Loucy (cell line): ENCODE results near the gene CMA1.
A peak's percentile ranks its signal among the peaks of the same experiment; 100 is the strongest.
"Not testable (repeated sequence)": the region's sequence is repeated elsewhere in the genome, so short reads cannot be mapped to it uniquely, and the experiment has no call there.

ENCODE experiments used
- H2AFZ ChIP-seq: fragments of 200-600 bp; sonication (generic); 2 replicates; pipeline ENCODE4 v1.6.0; 2016; ENCODE audit warnings: antibody characterized with exemption, mild to moderate bottlenecking, low read length, moderate library complexity
- H3F3A ChIP-seq: fragments of 200-600 bp; 2 replicates; pipeline ENCODE4 v1.6.0; 2016; ENCODE audit warnings: antibody characterized with exemption, low read depth, mild to moderate bottlenecking
- H3K27me3 ChIP-seq: fragments of 200-600 bp; sonication (generic); 2 replicates; pipeline ENCODE4 v1.6.1; 2014; ENCODE audit warnings: low read length, mild to moderate bottlenecking; ENCODE audit not compliant: insufficient read depth, poor library complexity, severe bottlenecking
- H3K36me3 ChIP-seq: fragments of 200-600 bp; sonication (generic); 2 replicates; pipeline ENCODE4 v1.6.1; 2016; ENCODE audit warnings: low read length; ENCODE audit not compliant: insufficient read depth
- H3K4me1 ChIP-seq: fragments of 200-600 bp; sonication (generic); 2 replicates; pipeline ENCODE4 v1.5.1; 2014; ENCODE audit warnings: low read length, mild to moderate bottlenecking; ENCODE audit not compliant: insufficient read depth, poor library complexity, severe bottlenecking
- H3K4me2 ChIP-seq: fragments of 200-600 bp; sonication (generic); 2 replicates; pipeline ENCODE4 v1.6.0; 2014; ENCODE audit warnings: antibody characterized with exemption, low read length, low read depth, mild to moderate bottlenecking; ENCODE audit not compliant: poor library complexity, severe bottlenecking
- H3K4me3 ChIP-seq: fragments of 200-600 bp; sonication (generic); 2 replicates; pipeline ENCODE4 v1.5.1; 2014; ENCODE audit warnings: low read length, mild to moderate bottlenecking, mixed read lengths; ENCODE audit not compliant: poor library complexity, severe bottlenecking
- H3K79me2 ChIP-seq: fragments of 200-600 bp; sonication (generic); 2 replicates; pipeline ENCODE4 v1.6.1; 2014; ENCODE audit warnings: low read length; ENCODE audit not compliant: insufficient read depth
- H3K9ac ChIP-seq: fragments of 200-600 bp; sonication (generic); 2 replicates; pipeline ENCODE4 v1.6.0; 2014; ENCODE audit warnings: mild to moderate bottlenecking, low read depth, low read length, moderate library complexity; ENCODE audit not compliant: poor library complexity, severe bottlenecking
- H3K9me2 ChIP-seq: fragments of 200-600 bp; sonication (generic); replicated peaks from 2 replicates; pipeline ENCODE4 v1.6.1; 2016; ENCODE audit warnings: low read depth, low read length, mixed read lengths
- H3K9me3 ChIP-seq: fragments of 200-600 bp; sonication (generic); 2 replicates; pipeline ENCODE4 v1.6.1; 2014; ENCODE audit warnings: mild to moderate bottlenecking, antibody characterized with exemption, low read length, low read depth; ENCODE audit not compliant: insufficient read depth
- H4K20me1 ChIP-seq: fragments of 200-600 bp; sonication (generic); 2 replicates; pipeline ENCODE4 v1.6.0; 2014; ENCODE audit warnings: antibody characterized with exemption, low read length, mild to moderate bottlenecking; ENCODE audit not compliant: insufficient read depth, poor library complexity, severe bottlenecking
- EZH2phosphoT487 ChIP-seq: fragments of 200-600 bp; IDR thresholded peaks from 2 replicates; pipeline ENCODE4 v1.6.1; 2018; ENCODE audit warnings: antibody characterized with exemption, mild to moderate bottlenecking, moderate library complexity, borderline replicate concordance
- TF ChIP-seq, protein P1 (sequence below): fragments of 200-600 bp; sonication (generic); conservative IDR thresholded peaks from 2 replicates; pipeline ENCODE4 v1.5.1; 2014; ENCODE audit warnings: mild to moderate bottlenecking, antibody characterized with exemption, low read length

The CMA1 gene

GRCh38 chr14:24475261-24475660 is 32.8 kb downstream of the CMA1 start:
- Histone ChIP-seq H3K79me2 (no peaks in the 10 kb centered on the region), H3K9ac (peak overlapping the region; percentile 55), H3K27me3 (no peaks in the 10 kb centered on the region), H2AFZ (no peak overlapping the region), H4K20me1 (no peaks in the 10 kb centered on the region), H3K9me2 (no peaks in the 10 kb centered on the region), H3K36me3 (no peaks in the 10 kb centered on the region), H3K9me3 (no peaks in the 10 kb centered on the region), H3K4me2 (peak overlapping the region; percentile 44), H3K4me3 (peak overlapping the region; percentile 16), H3F3A (no peaks in the 10 kb centered on the region), H3K4me1 (peaks cover 28% of the 10 kb centered on the region)
- TF ChIP-seq EZH2phosphoT487 = no peak
- TF ChIP-seq, protein P1, sequence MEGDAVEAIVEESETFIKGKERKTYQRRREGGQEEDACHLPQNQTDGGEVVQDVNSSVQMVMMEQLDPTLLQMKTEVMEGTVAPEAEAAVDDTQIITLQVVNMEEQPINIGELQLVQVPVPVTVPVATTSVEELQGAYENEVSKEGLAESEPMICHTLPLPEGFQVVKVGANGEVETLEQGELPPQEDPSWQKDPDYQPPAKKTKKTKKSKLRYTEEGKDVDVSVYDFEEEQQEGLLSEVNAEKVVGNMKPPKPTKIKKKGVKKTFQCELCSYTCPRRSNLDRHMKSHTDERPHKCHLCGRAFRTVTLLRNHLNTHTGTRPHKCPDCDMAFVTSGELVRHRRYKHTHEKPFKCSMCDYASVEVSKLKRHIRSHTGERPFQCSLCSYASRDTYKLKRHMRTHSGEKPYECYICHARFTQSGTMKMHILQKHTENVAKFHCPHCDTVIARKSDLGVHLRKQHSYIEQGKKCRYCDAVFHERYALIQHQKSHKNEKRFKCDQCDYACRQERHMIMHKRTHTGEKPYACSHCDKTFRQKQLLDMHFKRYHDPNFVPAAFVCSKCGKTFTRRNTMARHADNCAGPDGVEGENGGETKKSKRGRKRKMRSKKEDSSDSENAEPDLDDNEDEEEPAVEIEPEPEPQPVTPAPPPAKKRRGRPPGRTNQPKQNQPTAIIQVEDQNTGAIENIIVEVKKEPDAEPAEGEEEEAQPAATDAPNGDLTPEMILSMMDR = no peak

- H3K9ac ChIP-seq = no peak overlapping the region
- TF ChIP-seq, protein P1 = no peak
- TF ChIP-seq EZH2phosphoT487 = no peak
- H3K4me1 ChIP-seq = peaks cover 28% of the 10 kb centered on the region
- no peaks in the 10 kb centered on the region for H3K27me3 ChIP-seq
- no peak overlapping the region for H3K4me2 ChIP-seq
- H3F3A ChIP-seq = no peaks in the 10 kb centered on the region
- no peaks in the 10 kb centered on the region for H3K79me2 ChIP-seq
- no peaks in the 10 kb centered on the region for H3K36me3 ChIP-seq
- no peaks in the 10 kb centered on the region for H3K9me2 ChIP-seq
- no peaks in the 10 kb centered on the region for H3K9me3 ChIP-seq
- H4K20me1 ChIP-seq = no peaks in the 10 kb centered on the region
- no peak overlapping the region for H2AFZ ChIP-seq
- no peak overlapping the region for H3K4me3 ChIP-seq
Observed at GRCh38 chr14:24473211-24473610, 34.9 kb downstream of the CMA1 start.

DNA sequence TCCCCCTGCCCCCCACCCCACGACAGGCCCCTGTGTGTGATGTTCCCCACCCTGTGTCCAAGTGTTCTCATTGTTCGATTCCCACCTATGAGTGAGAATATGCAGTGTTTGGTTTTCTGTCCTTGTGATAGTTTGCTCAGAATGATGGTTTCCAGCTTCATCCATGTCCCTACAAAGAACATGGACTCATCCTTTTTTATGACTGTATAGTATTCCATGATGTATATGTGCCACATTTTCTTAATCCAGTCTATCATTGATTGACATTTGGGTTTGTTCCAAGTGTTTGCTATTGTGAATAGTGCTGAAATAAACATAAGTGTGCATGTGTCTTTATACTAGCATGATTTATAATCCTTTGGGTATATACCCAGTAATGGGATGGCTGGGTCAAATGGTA is 37.6 kb downstream of the CMA1 start:
- not testable (repeated sequence) for H3K79me2 ChIP-seq, H3K27me3 ChIP-seq, H3K9ac ChIP-seq, H3K4me2 ChIP-seq, H4K20me1 ChIP-seq, H3K36me3 ChIP-seq, H3K9me2 ChIP-seq, H2AFZ ChIP-seq, H3K4me3 ChIP-seq, H3F3A ChIP-seq, H3K9me3 ChIP-seq
- H3K4me1 ChIP-seq = peaks cover 20% of the 10 kb centered on the region

DNA sequence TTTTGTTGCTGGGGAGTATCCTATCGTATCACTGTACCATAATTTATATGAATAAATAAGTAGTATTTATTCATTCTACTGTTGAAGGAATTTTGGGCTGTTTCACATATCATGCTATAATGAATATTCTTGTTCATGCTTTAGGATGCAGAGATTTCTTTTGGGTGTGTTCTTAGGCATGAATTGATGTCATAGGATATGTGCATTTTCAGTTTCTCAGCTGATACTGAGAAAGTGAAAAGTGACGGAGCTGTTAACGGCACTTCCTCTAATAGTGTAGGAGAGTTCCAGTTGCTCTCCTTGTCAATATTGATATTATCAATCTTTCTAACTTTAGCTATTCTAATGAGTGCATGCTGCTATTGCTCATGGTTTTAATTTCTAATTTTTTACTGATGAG is 42.3 kb downstream of the CMA1 start:
- Histone ChIP-seq H3K4me2 (peak overlapping the region; percentile 57), H3K4me1 (peaks cover 30% of the 10 kb centered on the region), H3K4me3 (no peak overlapping the region), H3K9ac (no peak overlapping the region), H3K79me2 (no peaks in the 10 kb centered on the region), H4K20me1 (no peaks in the 10 kb centered on the region), H3K9me3 (no peaks in the 10 kb centered on the region), H3F3A (peaks cover 11% of the 10 kb centered on the region), H3K36me3 (no peaks in the 10 kb centered on the region), H3K9me2 (no peaks in the 10 kb centered on the region), H3K27me3 (no peaks in the 10 kb centered on the region), H2AFZ (no peak overlapping the region; the same call in 1 of the 2 replicates)
- no peak for TF ChIP-seq EZH2phosphoT487
- TF ChIP-seq, protein P1 = no peak
